B cell (primary cell): ENCODE measurements around the gene PGLYRP1. TPM values are rescaled to one million over a fixed set of nuclear protein-coding genes. Genes with fewer than 3 reads are reported as not detected.
A peak's percentile ranks its signal among the peaks of the same experiment; 100 is the strongest.

Experiments
- ATAC-seq: fragments of 200-7000 bp; cut with Tn5 transposase; one replicate; pipeline ENCODE4 v1.10.0; 2021; ENCODE audit warnings: low read depth, mild to moderate bottlenecking, moderate number of reproducible peaks, moderate library complexity
- CTCF ChIA-PET: fragments of 350-600 bp; sonication (Branson Sonifier 250); formaldehyde crosslinking; loops from one replicate; lab custom pipeline; 2021; ENCODE audit warnings: antibody characterized with exemption, inconsistent platforms; lab: Charles Lee
- POLR2A ChIA-PET: fragments of 350-600 bp; sonication (Branson Sonifier 250); formaldehyde crosslinking; loops from one replicate; lab custom pipeline; 2021; ENCODE audit warnings: antibody characterized with exemption; lab: Charles Lee
- DNase-seq: peaks from one replicate; pipeline ENCODE4 v3.0.0; 2013
- H2AFZ ChIP-seq: 2 replicates; pipeline ENCODE4 v1.6.1; 2012; ENCODE audit warnings: mild to moderate bottlenecking, low read depth, low read length; ENCODE audit not compliant: insufficient read depth, poor library complexity, severe bottlenecking
- H3K27ac ChIP-seq, 2 donors: 1 replicate in 1 of 2; 2 replicates in 1 of 2; pipeline ENCODE4 v1.5.1; 2012 to 2013; ENCODE audit warnings: low read length in 2 of 2, mild to moderate bottlenecking in 2 of 2, moderate library complexity in 1 of 2
- H3K27me3 ChIP-seq, 4 experiments: fragments of 200-600 bp in 1 of 4; sonication (generic) in 1 of 4; replicated peaks in 1 of 4; 1 replicate in 2 of 4; 2 replicates in 2 of 4; pipeline versions ENCODE4 v1.6.1 to v1.7.0; 2013 to 2016; ENCODE audit warnings: low read length in 3 of 4, mild to moderate bottlenecking in 2 of 4, mixed read lengths in 1 of 4, moderate library complexity in 1 of 4; ENCODE audit not compliant: insufficient read depth in 4 of 4, control insufficient read depth in 3 of 4; ENCODE audit errors: control extremely low read depth in 1 of 4
- H3K36me3 ChIP-seq, 2 experiments: replicated peaks in 1 of 2; 1 replicate in 1 of 2; 2 replicates in 1 of 2; pipeline versions ENCODE4 v1.6.1 to v1.7.1; 2013; ENCODE audit warnings: low read length in 1 of 2; ENCODE audit not compliant: insufficient read depth in 2 of 2, control insufficient read depth in 1 of 2; ENCODE audit errors: control extremely low read depth in 1 of 2, extremely low read depth in 1 of 2
- H3K4me1 ChIP-seq, 2 donors: fragments of 200-600 bp in 1 of 2; sonication (generic) in 1 of 2; 1 replicate in 1 of 2; 2 replicates in 1 of 2; pipeline versions ENCODE4 v1.5.1 to v1.6.1; 2013 to 2017; ENCODE audit warnings: low read length in 2 of 2; ENCODE audit not compliant: control insufficient read depth in 2 of 2, insufficient read depth in 2 of 2
- H3K4me2 ChIP-seq: replicated peaks from 2 replicates; pipeline ENCODE3; 2012; ENCODE audit warnings: mild to moderate bottlenecking, low read depth, low read length; ENCODE audit not compliant: poor library complexity, severe bottlenecking
- H3K4me3 ChIP-seq, 5 experiments: fragments of 200-600 bp in 1 of 5; sonication (generic) in 1 of 5; 1 replicate in 3 of 5; 2 replicates in 2 of 5; pipeline versions ENCODE4 v1.5.1 to v1.7.0; 2011 to 2016; ENCODE audit warnings: low read length in 4 of 5, mild to moderate bottlenecking in 4 of 5, low read depth in 2 of 5, control low read depth in 1 of 5, moderate library complexity in 1 of 5; ENCODE audit not compliant: insufficient read depth in 1 of 5; ENCODE audit errors: control extremely low read depth in 1 of 5, extremely low read depth in 1 of 5
- H3K79me2 ChIP-seq: fragments of 200-600 bp; sonication (generic); one replicate; pipeline ENCODE4 v1.6.0; 2016; ENCODE audit warnings: low read length; ENCODE audit not compliant: control insufficient read depth, insufficient read depth
- H3K9ac ChIP-seq: fragments of 200-600 bp; sonication (generic); 2 replicates; pipeline ENCODE4 v1.6.1; 2017; ENCODE audit warnings: mild to moderate bottlenecking, low read length, moderate library complexity
- H3K9me3 ChIP-seq, 3 donors: one replicate each; pipeline versions ENCODE4 v1.6.1 to v1.7.1; 2013; ENCODE audit warnings: low read length in 2 of 3; ENCODE audit not compliant: control insufficient read depth in 2 of 3, insufficient read depth in 1 of 3; ENCODE audit errors: control extremely low read depth in 1 of 3
- H4K20me1 ChIP-seq: 2 replicates; pipeline ENCODE4 v1.6.0; 2012; ENCODE audit warnings: mild to moderate bottlenecking, low read length; ENCODE audit not compliant: insufficient read depth, control insufficient read depth, poor library complexity, severe bottlenecking
- H3K27ac Mint-ChIP-seq: one replicate; pipeline ENCODE4 v1.8.0; 2021; ENCODE audit warnings: mixed read lengths
- H3K27me3 Mint-ChIP-seq: one replicate; pipeline ENCODE4 v1.8.0; 2021; ENCODE audit warnings: mixed read lengths
- H3K4me1 Mint-ChIP-seq: one replicate; pipeline ENCODE4 v1.8.0; 2021; ENCODE audit warnings: mixed read lengths
- H3K4me3 Mint-ChIP-seq: one replicate; pipeline ENCODE4 v1.8.0; 2021; ENCODE audit warnings: mixed read lengths
- H3K9me3 Mint-ChIP-seq: one replicate; pipeline ENCODE4 v1.8.0; 2022; ENCODE audit warnings: mixed read lengths; ENCODE audit not compliant: insufficient read depth
- EZH2 ChIP-seq: IDR thresholded peaks from 2 replicates; pipeline ENCODE4 v1.6.1; 2012; ENCODE audit warnings: borderline replicate concordance, low read depth, mild to moderate bottlenecking, moderate library complexity, low read length; ENCODE audit not compliant: insufficient read depth, poor library complexity, severe bottlenecking
- WGBS: methylation state at CpG from one replicate; pipeline ENCODE4 v1.1.5; 2013; ENCODE audit warnings: missing lambda C conversion rate; ENCODE audit not compliant: insufficient coverage; 5-methylcytosine and 5-hydroxymethylcytosine counted together
- intact Hi-C: fragments of 100-400 bp; cut with micrococcal nuclease; formaldehyde crosslinking; loops from one replicate; pipeline ENCODE4 v1.10.0; 2022
- polyA plus RNA-seq: library from polyadenylated mRNA; depleted of rRNA; stranded (reverse); fragments of >200 nt; gene quantifications from 2 replicates; pipeline ENCODE4 v1.2.3, GENCODE V29; 2012
- total RNA-seq, 2 donors: library from RNA; stranded (reverse); fragments of 120-200 nt in 1 of 2; gene quantifications; 1 replicate in 1 of 2; 2 replicates in 1 of 2; pipeline versions ENCODE4 v1.2.3 to v1.2.4, GENCODE V29; 2013 to 2022
- TF ChIP-seq, protein P1 (sequence below): fragments of 200-600 bp; IDR thresholded peaks from one replicate; pipeline ENCODE4 v1.8.0; 2022; ENCODE audit warnings: antibody characterized with exemption, mild to moderate bottlenecking

Gene PGLYRP1
- total and polyA plus RNA-seq, 2 donors (not counting 1 experiment from before 2014, with no cell fraction given) = not detected

DNA sequence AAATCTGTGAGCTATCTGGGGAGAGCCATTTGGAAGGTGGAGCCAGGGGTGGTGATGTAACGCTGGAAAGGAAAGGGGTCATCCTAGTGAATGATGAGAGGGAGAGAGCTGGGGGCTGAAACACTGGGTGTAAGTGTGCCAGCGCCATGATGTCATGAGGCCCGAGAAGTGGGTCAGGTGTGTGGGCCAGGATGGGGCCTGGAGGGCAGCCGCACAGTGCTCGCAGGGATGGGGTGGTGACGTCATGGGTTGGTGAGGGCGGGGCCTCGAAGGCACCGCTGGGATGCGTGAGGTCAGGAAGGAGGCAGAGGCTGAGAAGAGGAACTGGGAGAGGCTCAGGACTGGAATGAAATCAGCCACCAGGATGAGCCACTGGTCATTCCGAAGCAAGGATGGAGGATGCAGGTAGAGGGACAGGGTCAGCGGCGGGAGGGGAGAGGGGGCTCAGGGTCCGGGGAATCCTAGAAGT, 23.2 kb downstream of the PGLYRP1 start:
- H3K4me3 ChIP-seq = no peak overlapping the region
- Mint-ChIP-seq H3K9me3 (no peaks in the 10 kb centered on the region), H3K27ac (no peak overlapping the region), H3K4me3 (peak overlapping the region; percentile 59), H3K27me3 (peaks cover 20% of the 10 kb centered on the region), H3K4me1 (peaks cover 34% of the 10 kb centered on the region)
- intact Hi-C loops = loop anchor here (10.0 kb wide), 2 partner anchors 205 to 595 kb away; partner anchors contain the start of genes DMWD, POLR1G and PPP1R13L
- peaks cover 0 to 16% (median 7%) of the 10 kb centered on the region in 4 experiments for H3K27me3 ChIP-seq
- peaks cover 23 to 26% of the 10 kb centered on the region in 2 donors for H3K4me1 ChIP-seq
- POLR2A ChIA-PET = no interaction called here
- no peak overlapping the region for H3K27ac ChIP-seq
- peaks cover 0 to 6% (median 0%) of the 10 kb centered on the region in 3 donors for H3K9me3 ChIP-seq
- peaks cover 56% of the 10 kb centered on the region for H3K79me2 ChIP-seq
- DNase-seq (no peak), ATAC-seq (no peak)
- H2AFZ ChIP-seq = no peak overlapping the region
- peak overlapping the region; percentile 69 for H3K4me2 ChIP-seq
- CTCF ChIA-PET = no interaction called here
- 37% methylated on average over 14 of the region's 14 CpGs for WGBS
- H3K9ac ChIP-seq = no peak overlapping the region
- peaks cover 34% of the 10 kb centered on the region for H4K20me1 ChIP-seq
- no peaks in the 10 kb centered on the region for H3K36me3 ChIP-seq
- no peak for TF ChIP-seq EZH2
- TF ChIP-seq, protein P1, sequence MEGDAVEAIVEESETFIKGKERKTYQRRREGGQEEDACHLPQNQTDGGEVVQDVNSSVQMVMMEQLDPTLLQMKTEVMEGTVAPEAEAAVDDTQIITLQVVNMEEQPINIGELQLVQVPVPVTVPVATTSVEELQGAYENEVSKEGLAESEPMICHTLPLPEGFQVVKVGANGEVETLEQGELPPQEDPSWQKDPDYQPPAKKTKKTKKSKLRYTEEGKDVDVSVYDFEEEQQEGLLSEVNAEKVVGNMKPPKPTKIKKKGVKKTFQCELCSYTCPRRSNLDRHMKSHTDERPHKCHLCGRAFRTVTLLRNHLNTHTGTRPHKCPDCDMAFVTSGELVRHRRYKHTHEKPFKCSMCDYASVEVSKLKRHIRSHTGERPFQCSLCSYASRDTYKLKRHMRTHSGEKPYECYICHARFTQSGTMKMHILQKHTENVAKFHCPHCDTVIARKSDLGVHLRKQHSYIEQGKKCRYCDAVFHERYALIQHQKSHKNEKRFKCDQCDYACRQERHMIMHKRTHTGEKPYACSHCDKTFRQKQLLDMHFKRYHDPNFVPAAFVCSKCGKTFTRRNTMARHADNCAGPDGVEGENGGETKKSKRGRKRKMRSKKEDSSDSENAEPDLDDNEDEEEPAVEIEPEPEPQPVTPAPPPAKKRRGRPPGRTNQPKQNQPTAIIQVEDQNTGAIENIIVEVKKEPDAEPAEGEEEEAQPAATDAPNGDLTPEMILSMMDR = no peak

DNA sequence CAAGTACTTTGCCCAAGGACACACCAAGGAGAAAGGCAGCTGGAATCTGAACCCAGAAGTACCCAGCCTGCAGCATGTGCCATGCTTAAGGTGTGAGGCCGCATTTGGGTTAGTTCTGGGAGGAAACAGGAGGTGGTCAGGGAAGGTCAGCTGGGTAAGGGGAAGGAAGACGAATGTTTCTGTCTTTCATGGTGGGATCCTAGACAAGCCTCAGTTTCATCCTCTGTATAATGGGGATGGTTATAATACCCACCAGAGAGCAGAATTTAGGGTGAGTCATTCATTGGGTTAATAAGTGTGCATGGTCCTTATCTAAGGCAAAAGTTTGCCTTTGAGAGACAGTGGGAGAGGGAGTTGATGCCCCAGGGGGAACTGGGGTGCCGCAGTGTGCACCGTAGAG, 24.0 kb downstream of the PGLYRP1 start:
- ATAC-seq (no peak), DNase-seq (no peak)
- H3K9ac ChIP-seq = no peak overlapping the region
- H3K79me2 ChIP-seq = peaks cover 56% of the 10 kb centered on the region
- intact Hi-C loops = loop anchor here (10.0 kb wide), 2 partner anchors 204 to 594 kb away; partner anchors contain the start of genes DMWD, POLR1G and PPP1R13L
- H3K9me3 ChIP-seq = peaks cover 0 to 6% (median 0%) of the 10 kb centered on the region in 3 donors
- no peak overlapping the region for H3K4me2 ChIP-seq
- H3K27ac ChIP-seq = no peak overlapping the region
- H4K20me1 ChIP-seq = peaks cover 34% of the 10 kb centered on the region
- no peak overlapping the region for H2AFZ ChIP-seq
- CTCF ChIA-PET = interaction anchor here (1.9 kb wide), 1 partner anchor 11 kb away, joined by 5 read pairs; no protein-coding TSS in a partner anchor
- H3K27ac Mint-ChIP-seq = no peak overlapping the region
- no peak for TF ChIP-seq EZH2
- TF ChIP-seq, protein P1 = no peak
- H3K9me3 Mint-ChIP-seq = no peaks in the 10 kb centered on the region
- POLR2A ChIA-PET = no interaction called here
- no peak overlapping the region for H3K4me3 Mint-ChIP-seq
- H3K4me1 ChIP-seq = peaks cover 26 to 31% of the 10 kb centered on the region in 2 donors
- H3K4me1 Mint-ChIP-seq = peaks cover 35% of the 10 kb centered on the region
- WGBS = 96% methylated on average over 4 of the region's 4 CpGs
- H3K36me3 ChIP-seq = no peaks in the 10 kb centered on the region
- H3K27me3 Mint-ChIP-seq = peaks cover 20% of the 10 kb centered on the region
- no peak overlapping the region for H3K4me3 ChIP-seq
- peaks cover 0 to 16% (median 7%) of the 10 kb centered on the region in 4 experiments for H3K27me3 ChIP-seq
